Stimulated activated CD4-positive, alpha-beta T cell treated with anti-CD3 and anti-CD28 coated beads, Interleukin-2, amount 100 ng/mL, for 24 hours (primary cell): ENCODE measurements around the gene NCOA3.

ENCODE experiments used
- DNase-seq, 2 donors: peaks; one replicate each; pipeline ENCODE4 v3.0.0-alpha.2; 2020

Gene NCOA3

GRCh38 chr20:47668313-47669151, 166.8 kb downstream of the NCOA3 start:
- no peak for DNase-seq

- DNase-seq = no peak
Observed at GRCh38 chr20:47669152-47669425, 167.4 kb downstream of the NCOA3 start.

GRCh38 chr20:47669489-47669888, 167.8 kb downstream of the NCOA3 start:
- no peak for DNase-seq

GRCh38 chr20:47669927-47670890, 168.5 kb downstream of the NCOA3 start:
- DNase-seq = no peak

GRCh38 chr20:47670913-47671312, 169.2 kb downstream of the NCOA3 start:
- DNase-seq = no peak

GRCh38 chr20:47672166-47672565, 170.5 kb downstream of the NCOA3 start:
- no peak for DNase-seq

GRCh38 chr20:47672886-47673670, 171.4 kb downstream of the NCOA3 start:
- no peak for DNase-seq

GRCh38 chr20:47673671-47673955, 171.9 kb downstream of the NCOA3 start:
- no peak for DNase-seq

- DNase-seq = no peak
Observed at GRCh38 chr20:47674145-47674544, 172.5 kb downstream of the NCOA3 start.

GRCh38 chr20:47674686-47675085, 173.0 kb downstream of the NCOA3 start:
- no peak for DNase-seq

GRCh38 chr20:47675190-47676142, 173.8 kb downstream of the NCOA3 start:
- no peak for DNase-seq

- DNase-seq = no peak
Observed at GRCh38 chr20:47676219-47676721, 174.6 kb downstream of the NCOA3 start.

GRCh38 chr20:47676912-47677634, 175.4 kb downstream of the NCOA3 start:
- DNase-seq = no peak

GRCh38 chr20:47677635-47678453, 176.2 kb downstream of the NCOA3 start:
- peak; percentile 71 to 75 for DNase-seq

GRCh38 chr20:47678536-47678935, 176.8 kb downstream of the NCOA3 start:
- no peak for DNase-seq

- no peak for DNase-seq
Observed at GRCh38 chr20:47679462-47679861, 177.8 kb downstream of the NCOA3 start.

GRCh38 chr20:47680804-47681529, 179.3 kb downstream of the NCOA3 start:
- no peak for DNase-seq

GRCh38 chr20:47682028-47682783, 180.5 kb downstream of the NCOA3 start:
- DNase-seq = no peak

GRCh38 chr20:47682916-47683315, 181.2 kb downstream of the NCOA3 start:
- no peak for DNase-seq
